HG03095 (cell line): ENCODE data around the gene RASSF10.

ENCODE experiments used
- ATAC-seq: cut with Tn5 transposase; IDR thresholded peaks from one replicate; pipeline ENCODE4 v1.9.1; 2021; ENCODE audit warnings: moderate library complexity; ENCODE audit not compliant: unreplicated experiment

The RASSF10 gene

GRCh38 chr11:12993626-12994025, 15.5 kb upstream of the RASSF10 start:
- ATAC-seq: no peak

- ATAC-seq: no peak
Measured at GRCh38 chr11:12994476-12994875, 14.6 kb upstream of the RASSF10 start.

- ATAC-seq: no peak
Measured at GRCh38 chr11:12995188-12995587, 13.9 kb upstream of the RASSF10 start.

GRCh38 chr11:12995823-12996222, 13.3 kb upstream of the RASSF10 start:
- ATAC-seq: no peak

- no peak for ATAC-seq
Measured at GRCh38 chr11:12997168-12997567, 11.9 kb upstream of the RASSF10 start.

- ATAC-seq: no peak
Measured at GRCh38 chr11:12998336-12998735, 10.8 kb upstream of the RASSF10 start.

- ATAC-seq: no peak
Measured at GRCh38 chr11:12999597-12999996, 9.5 kb upstream of the RASSF10 start.

GRCh38 chr11:13000116-13000515, 9.0 kb upstream of the RASSF10 start:
- ATAC-seq: no peak

- ATAC-seq: no peak
Measured at GRCh38 chr11:13000721-13001120, 8.4 kb upstream of the RASSF10 start.

- ATAC-seq: no peak
Measured at GRCh38 chr11:13003736-13004493, 5.2 kb upstream of the RASSF10 start.

- ATAC-seq: no peak
Measured at GRCh38 chr11:13007182-13008060, 1.7 kb upstream of the RASSF10 start.

- no peak for ATAC-seq
Measured at GRCh38 chr11:13008061-13008435, 1.1 kb upstream of the RASSF10 start.

- ATAC-seq: no peak
Measured at GRCh38 chr11:13009476-13009920, 382 bp downstream of the RASSF10 start.

- ATAC-seq: no peak
Measured at GRCh38 chr11:13009921-13010748, 1.0 kb downstream of the RASSF10 start.

GRCh38 chr11:13010749-13011465, 1.8 kb downstream of the RASSF10 start:
- no peak for ATAC-seq

- no peak for ATAC-seq
Measured at GRCh38 chr11:13011466-13012055, 2.4 kb downstream of the RASSF10 start.

GRCh38 chr11:13012056-13012661, 3.0 kb downstream of the RASSF10 start:
- no peak for ATAC-seq

GRCh38 chr11:13013054-13013488, 4.0 kb downstream of the RASSF10 start:
- no peak for ATAC-seq

- no peak for ATAC-seq
Measured at GRCh38 chr11:13015753-13016152, 6.6 kb downstream of the RASSF10 start.

- no peak for ATAC-seq
Measured at GRCh38 chr11:13016415-13016814, 7.3 kb downstream of the RASSF10 start.
